T follicular helper cell (primary cell): ENCODE data around the gene GAREM1.

Experiments
- DNase-seq: peaks from one replicate; pipeline ENCODE4 v3.0.0-alpha.2; 2020; ENCODE audit warnings: low read depth

Gene GAREM1

GRCh38 chr18:32425466-32425865, 45.2 kb downstream of the GAREM1 start:
- no peak for DNase-seq

- DNase-seq: no peak
Observed at GRCh38 chr18:32424696-32425095, 46.0 kb downstream of the GAREM1 start.

DNA sequence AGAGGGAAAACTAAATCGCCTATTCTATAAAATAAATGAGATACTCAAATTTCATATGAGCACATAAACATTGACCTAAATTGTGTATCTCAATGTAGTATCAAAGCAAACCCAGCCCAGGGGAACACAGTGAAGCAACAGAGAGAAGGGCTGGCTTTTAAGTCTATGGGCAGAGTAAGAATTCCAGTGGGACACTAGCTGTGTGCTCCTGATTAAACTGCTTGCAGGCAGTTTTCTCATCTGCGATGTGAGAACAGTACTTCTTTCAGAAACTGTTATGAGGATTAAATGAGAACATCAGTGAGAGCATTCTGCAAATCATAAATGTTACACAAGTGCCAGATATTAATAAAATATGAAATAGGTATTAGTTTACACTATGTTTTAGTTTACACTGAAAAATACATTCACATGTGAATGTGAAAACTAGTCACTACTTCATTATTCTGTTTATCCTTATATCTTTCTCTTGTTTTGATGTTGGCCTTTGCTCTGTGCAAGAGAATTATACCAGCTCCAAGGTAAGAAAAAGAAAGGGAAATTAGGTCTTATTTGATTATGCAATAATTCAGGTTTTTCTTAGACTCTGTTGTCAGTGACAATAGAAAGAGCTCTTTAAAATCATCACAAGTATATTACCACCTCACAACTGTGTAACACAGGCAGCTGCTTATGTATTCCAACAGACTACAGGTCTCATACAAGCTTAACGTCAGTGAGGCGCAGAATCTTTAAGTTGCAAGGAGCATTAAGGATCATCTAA, 47.5 kb downstream of the GAREM1 start:
- DNase-seq: no peak

- DNase-seq: no peak
Observed at GRCh38 chr18:32422201-32422600, 48.5 kb downstream of the GAREM1 start.

GRCh38 chr18:32420084-32420750, 50.5 kb downstream of the GAREM1 start:
- no peak for DNase-seq

GRCh38 chr18:32418148-32418547, 52.5 kb downstream of the GAREM1 start:
- no peak for DNase-seq

- no peak for DNase-seq
Observed at GRCh38 chr18:32405588-32405987, 65.1 kb downstream of the GAREM1 start.

- DNase-seq: no peak
Observed at GRCh38 chr18:32401621-32402020, 69.1 kb downstream of the GAREM1 start.

GRCh38 chr18:32393407-32393806, 77.3 kb downstream of the GAREM1 start:
- no peak for DNase-seq

DNA sequence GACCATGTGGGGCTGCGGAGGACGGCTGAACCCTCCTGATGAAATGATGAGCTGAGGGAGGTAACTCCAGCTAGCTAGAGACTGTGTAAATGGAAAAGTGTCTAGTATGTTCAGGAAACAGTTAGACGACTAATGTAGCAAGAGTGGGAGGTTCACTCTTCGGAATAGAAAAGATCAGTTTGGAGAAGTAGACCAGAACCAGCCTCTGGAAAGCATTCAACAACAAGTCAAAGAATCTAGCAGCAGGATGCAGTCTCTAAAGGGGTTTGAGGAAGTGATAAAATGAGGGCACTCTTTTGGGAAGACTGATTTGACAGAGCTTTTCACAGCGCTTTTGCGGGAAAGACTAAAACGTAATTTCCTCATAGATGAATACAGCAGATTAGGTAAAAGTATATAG, 79.6 kb downstream of the GAREM1 start:
- DNase-seq: no peak

- no peak for DNase-seq
Observed at GRCh38 chr18:32389858-32390257, 80.8 kb downstream of the GAREM1 start.

DNA sequence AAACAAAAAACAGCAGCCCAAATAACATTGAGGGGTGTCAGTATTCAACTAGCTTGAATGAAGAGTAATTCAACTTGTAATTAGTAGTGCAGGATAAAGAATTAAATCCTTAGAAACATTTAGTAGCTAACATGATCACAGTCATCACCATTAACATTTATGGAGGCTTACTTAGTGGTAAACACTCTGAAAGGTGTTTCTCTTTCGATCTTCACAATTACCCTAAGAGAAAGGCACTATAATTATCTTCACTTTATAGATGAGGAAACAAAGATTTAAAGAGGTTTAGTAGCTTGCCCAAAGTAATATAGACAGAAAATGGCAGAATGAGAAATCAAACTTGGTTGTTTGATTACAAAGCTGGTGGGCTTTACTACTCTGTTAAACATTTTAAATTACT, 81.5 kb downstream of the GAREM1 start:
- no peak for DNase-seq

DNA sequence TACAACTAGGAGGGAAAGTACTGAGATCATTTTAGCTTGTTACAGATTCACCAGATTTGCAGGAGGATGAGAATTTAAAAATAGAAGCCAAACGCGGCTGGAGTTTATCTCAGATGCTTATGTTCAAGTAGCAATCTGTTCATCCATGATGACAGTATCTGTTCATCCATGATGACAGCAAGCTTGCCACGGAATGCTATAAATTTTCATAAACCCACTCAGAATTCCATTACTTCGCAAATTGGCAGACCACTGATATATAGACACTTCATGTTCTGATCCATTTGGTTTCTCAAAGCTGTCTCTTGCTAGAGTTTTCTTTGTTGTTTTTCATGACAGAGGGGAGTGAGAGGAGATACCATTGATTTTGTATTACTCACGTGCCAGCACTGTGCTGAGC, 84.2 kb downstream of the GAREM1 start:
- no peak for DNase-seq

- no peak for DNase-seq
Observed at GRCh38 chr18:32383050-32383819, 87.4 kb downstream of the GAREM1 start.

DNA sequence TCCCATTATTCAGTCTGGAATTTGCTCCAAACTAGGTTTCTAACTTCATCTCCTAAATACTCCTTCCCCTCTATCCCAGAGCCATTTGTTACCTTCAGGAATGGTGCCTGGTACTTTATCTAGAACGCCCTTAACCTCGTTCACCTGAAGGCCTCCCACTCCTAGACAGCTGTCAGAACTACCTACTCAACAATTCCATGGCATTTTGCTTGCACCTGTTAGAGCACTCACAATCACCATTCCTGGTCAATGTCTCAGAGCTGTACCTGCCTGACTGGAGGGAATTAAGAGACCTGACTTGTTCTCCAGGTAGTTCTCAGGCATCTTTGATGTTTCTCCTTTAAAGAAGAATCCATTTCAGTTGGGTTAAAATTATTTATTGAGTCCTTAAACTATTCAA, 88.9 kb downstream of the GAREM1 start:
- no peak for DNase-seq

- DNase-seq: no peak
Observed at GRCh38 chr18:32380559-32380958, 90.1 kb downstream of the GAREM1 start.

- no peak for DNase-seq
Observed at GRCh38 chr18:32379891-32380290, 90.8 kb downstream of the GAREM1 start.

- DNase-seq: no peak
Observed at GRCh38 chr18:32378705-32379104, 92.0 kb downstream of the GAREM1 start.

DNA sequence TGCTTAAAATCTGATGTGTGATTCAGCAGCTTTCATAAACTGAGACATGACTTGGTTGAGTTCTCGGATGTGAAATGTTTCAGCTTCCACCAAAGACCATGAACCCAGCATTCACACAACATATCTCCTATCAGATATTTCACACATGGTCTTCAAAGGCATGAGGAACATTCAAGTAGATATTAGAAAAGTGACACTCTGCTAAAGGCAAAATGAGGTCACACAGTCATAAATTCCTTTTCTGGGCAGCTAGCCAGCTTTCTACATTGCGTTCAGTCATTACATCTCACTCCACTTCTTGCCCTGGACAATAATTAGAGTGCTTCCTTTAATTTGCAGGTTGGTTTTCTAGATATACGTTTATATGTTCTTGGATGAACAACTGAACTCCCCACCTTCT, 96.7 kb downstream of the GAREM1 start:
- DNase-seq: no peak

DNA sequence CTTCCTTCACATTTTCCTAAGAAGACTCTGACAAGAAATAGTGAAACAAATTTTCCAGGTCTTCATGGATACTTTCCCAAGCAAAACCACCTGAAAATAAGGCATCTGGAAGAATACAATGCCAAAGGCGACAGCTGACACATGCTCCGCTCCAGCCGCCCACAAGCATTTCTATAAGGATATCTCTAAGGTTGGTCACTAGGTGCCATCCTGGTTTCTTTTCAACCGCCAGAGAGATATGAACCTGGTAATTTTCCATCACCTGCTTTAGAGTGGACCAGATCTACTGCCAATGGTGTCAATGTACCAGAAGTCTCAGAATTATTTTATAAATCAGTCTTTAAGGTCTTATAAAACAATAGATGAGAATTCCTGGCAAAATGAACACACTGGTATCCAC, 97.2 kb downstream of the GAREM1 start:
- DNase-seq: no peak

- DNase-seq: no peak
Observed at GRCh38 chr18:32372381-32373061, 98.2 kb downstream of the GAREM1 start.

DNA sequence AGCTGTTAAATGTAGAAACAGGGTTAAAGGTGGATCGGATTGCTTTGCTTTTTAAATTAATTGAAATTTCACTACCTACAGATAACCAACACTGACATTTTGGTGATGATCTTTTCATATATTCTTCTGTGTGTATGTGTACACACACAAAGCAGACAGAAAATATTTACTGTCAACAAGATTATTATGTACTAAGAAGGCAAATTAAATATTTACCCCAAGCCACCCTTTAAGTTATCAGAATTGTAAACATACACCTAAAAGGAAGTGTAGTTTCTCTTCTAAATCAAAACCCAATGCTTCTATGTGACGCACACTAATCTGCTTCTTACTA, 98.7 kb downstream of the GAREM1 start:
- DNase-seq: no peak

- no peak for DNase-seq
Observed at GRCh38 chr18:32371384-32371783, 99.3 kb downstream of the GAREM1 start.
